Measurements from ENCODE around the gene ERICH3.

GRCh38 chr1:74571493-74571800, 102.1 kb downstream of the ERICH3 start:
- no peak for TF ChIP-seq EZH2 (IDR thresholded peaks at IDR 0.05)
- no peak for TF ChIP-seq POLR2AphosphoS5 (IDR thresholded peaks at IDR 0.05; ENCODE audit: borderline replicate concordance, low read depth, low read length)

All from SK-N-MC (cell line).